ENCODE results near the gene OSBP2. TPM values are rescaled to one million over a fixed set of nuclear protein-coding genes. Genes with fewer than 3 reads are reported as not detected.

OSBP2 gene
- polyA plus RNA-seq, 1 donor (not counting 4 experiments of a cell fraction or from before 2014, with no cell fraction given) = 3.0 TPM

DNA sequence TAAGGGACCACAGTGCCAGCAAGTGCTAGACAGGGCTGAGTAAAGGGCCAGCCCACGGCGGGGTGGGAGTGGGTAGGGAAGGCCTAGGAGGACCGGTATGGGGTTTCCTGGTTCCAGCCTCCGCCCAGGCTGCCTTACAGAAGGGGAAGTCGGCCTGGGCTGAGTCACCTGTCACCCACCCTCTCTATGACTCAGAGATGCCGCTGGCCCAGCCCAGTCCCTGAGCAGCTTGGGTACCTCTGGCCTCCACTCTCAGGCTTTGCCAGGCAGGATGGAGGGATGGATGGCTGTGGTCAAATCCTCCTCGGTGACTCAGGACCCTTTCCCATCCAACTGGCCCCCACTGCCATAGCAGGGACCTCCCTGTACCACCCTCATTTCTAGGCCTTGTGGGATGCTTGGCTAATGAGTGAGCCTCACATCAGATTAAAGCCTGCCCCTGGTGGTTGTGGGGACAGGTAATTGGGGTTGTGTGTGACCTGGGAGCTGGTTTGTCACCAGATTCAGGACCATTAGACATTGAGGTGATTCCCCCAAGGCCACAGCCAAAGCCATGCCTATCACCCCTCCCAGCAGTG lies 45.2 kb upstream of the OSBP2 start:
- peak overlapping the region; percentile 3 for H3K9ac ChIP-seq (ENCODE audit: control insufficient read depth, extremely low read depth, insufficient read depth, low read length)

DNA sequence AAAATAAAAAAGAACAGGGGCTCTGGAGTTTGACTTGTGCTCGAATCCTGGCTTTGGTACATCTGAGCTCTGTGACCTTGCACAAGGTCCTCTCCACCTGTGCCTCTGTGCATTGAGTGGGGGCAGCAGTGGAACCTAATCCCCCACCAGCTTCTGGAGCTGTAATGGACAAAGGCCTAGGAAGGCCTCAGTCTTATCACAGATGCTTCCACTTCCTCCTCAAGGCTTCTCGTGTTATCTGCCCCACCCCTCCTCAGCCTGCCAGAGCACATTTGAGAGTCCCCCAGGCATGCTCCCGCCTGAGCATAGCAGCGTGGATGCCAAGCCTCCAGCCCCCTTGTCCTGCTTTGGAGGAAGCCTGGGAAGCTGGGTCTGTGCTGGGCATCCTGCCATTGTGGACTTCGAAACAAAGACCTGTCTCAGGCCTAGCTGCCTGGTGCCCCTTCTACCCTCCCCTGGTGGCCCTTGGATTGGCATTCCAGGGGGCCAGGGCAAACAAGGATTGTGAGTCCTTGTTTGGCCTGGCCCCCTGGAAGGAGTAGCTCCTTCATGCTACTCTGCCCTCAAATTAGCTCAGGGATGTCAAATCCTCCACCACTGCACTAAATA lies 44.1 kb upstream of the OSBP2 start:
- peaks cover 0 to 3% of the 10 kb centered on the region in 2 experiments for H3K36me3 ChIP-seq (ENCODE audit: control insufficient read depth in 2 of 2, extremely low read depth in 1 of 2, insufficient read depth in 2 of 2, low read length in 2 of 2)
- H3K27ac ChIP-seq (ENCODE audit: control insufficient read depth, insufficient read depth, low read length) = no peak overlapping the region
- H3K4me2 ChIP-seq (ENCODE audit: control insufficient read depth, extremely low read depth, insufficient read depth, low read depth, low read length) = no peak overlapping the region
- no peak overlapping the region for H2AFZ ChIP-seq (ENCODE audit: control insufficient read depth, low read length)
- peaks cover 9% of the 10 kb centered on the region for H3K4me1 ChIP-seq (ENCODE audit: control insufficient read depth, extremely low read depth, insufficient read depth, low read length)
- no peaks in the 10 kb centered on the region for H4K20me1 ChIP-seq (ENCODE audit: control insufficient read depth, extremely low read depth, insufficient read depth, low read length)
- FAIRE-seq = no peak
- no peak for TF ChIP-seq EZH2 (IDR thresholded peaks at IDR 0.05; ENCODE audit: low read length)
- TF ChIP-seq, protein P1, sequence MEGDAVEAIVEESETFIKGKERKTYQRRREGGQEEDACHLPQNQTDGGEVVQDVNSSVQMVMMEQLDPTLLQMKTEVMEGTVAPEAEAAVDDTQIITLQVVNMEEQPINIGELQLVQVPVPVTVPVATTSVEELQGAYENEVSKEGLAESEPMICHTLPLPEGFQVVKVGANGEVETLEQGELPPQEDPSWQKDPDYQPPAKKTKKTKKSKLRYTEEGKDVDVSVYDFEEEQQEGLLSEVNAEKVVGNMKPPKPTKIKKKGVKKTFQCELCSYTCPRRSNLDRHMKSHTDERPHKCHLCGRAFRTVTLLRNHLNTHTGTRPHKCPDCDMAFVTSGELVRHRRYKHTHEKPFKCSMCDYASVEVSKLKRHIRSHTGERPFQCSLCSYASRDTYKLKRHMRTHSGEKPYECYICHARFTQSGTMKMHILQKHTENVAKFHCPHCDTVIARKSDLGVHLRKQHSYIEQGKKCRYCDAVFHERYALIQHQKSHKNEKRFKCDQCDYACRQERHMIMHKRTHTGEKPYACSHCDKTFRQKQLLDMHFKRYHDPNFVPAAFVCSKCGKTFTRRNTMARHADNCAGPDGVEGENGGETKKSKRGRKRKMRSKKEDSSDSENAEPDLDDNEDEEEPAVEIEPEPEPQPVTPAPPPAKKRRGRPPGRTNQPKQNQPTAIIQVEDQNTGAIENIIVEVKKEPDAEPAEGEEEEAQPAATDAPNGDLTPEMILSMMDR (optimal IDR thresholded peaks at IDR 0.05 in 1 of 3, IDR thresholded peaks at IDR 0.05 in 1 of 3, conservative IDR thresholded peaks at IDR 0.05 in 1 of 3; ENCODE audit: extremely low read depth in 1 of 3, insufficient read depth in 2 of 3, low read length in 3 of 3) = no peak
- H3K27me3 ChIP-seq (ENCODE audit: control insufficient read depth, extremely low read depth, insufficient read depth, low read length) = no peaks in the 10 kb centered on the region
- dilution Hi-C loops (cut with MboI; ENCODE audit: extremely low pct_ligation_motif_present, low sequenced_read_pairs) = no loop called here
- H3K4me3 ChIP-seq (ENCODE audit: control insufficient read depth in 2 of 3, extremely low read depth in 1 of 3, insufficient read depth in 2 of 3, low read depth in 1 of 3, low read length in 3 of 3) = no peak overlapping the region
- DNase-seq (ENCODE audit: low read depth, low spot score) = no peak
- H3K9me1 ChIP-seq (ENCODE audit: control insufficient read depth, extremely low read depth, insufficient read depth, low read length) = no peaks in the 10 kb centered on the region
- no peak overlapping the region for H3K9ac ChIP-seq (ENCODE audit: control insufficient read depth, extremely low read depth, insufficient read depth, low read length)
- no peaks in the 10 kb centered on the region for H3K9me3 ChIP-seq (ENCODE audit: control insufficient read depth, low read depth, low read length)
- no peaks in the 10 kb centered on the region for H3K79me2 ChIP-seq (ENCODE audit: control insufficient read depth, insufficient read depth, low read length)

More for the DNA sequence above, 45.2 kb upstream of the OSBP2 start:
- Histone ChIP-seq H3K36me3 (ENCODE audit: control insufficient read depth in 2 of 2, extremely low read depth in 1 of 2, insufficient read depth in 2 of 2, low read length in 2 of 2) (peaks cover 0 to 3% of the 10 kb centered on the region in 2 experiments), H2AFZ (ENCODE audit: control insufficient read depth, low read length) (no peak overlapping the region), H3K4me3 (ENCODE audit: control insufficient read depth in 2 of 3, extremely low read depth in 1 of 3, insufficient read depth in 2 of 3, low read depth in 1 of 3, low read length in 3 of 3) (no peak overlapping the region), H3K9me3 (ENCODE audit: control insufficient read depth, low read depth, low read length) (no peaks in the 10 kb centered on the region), H3K4me1 (ENCODE audit: control insufficient read depth, extremely low read depth, insufficient read depth, low read length) (peaks cover 9% of the 10 kb centered on the region), H3K9me1 (ENCODE audit: control insufficient read depth, extremely low read depth, insufficient read depth, low read length) (no peaks in the 10 kb centered on the region), H3K79me2 (ENCODE audit: control insufficient read depth, insufficient read depth, low read length) (no peaks in the 10 kb centered on the region), H3K27ac (ENCODE audit: control insufficient read depth, insufficient read depth, low read length) (peak overlapping the region; percentile 23), H4K20me1 (ENCODE audit: control insufficient read depth, extremely low read depth, insufficient read depth, low read length) (no peaks in the 10 kb centered on the region), H3K27me3 (ENCODE audit: control insufficient read depth, extremely low read depth, insufficient read depth, low read length) (no peaks in the 10 kb centered on the region), H3K4me2 (ENCODE audit: control insufficient read depth, extremely low read depth, insufficient read depth, low read depth, low read length) (no peak overlapping the region)
- DNase-seq (ENCODE audit: low read depth, low spot score) = no peak
- peak; percentile 77 for FAIRE-seq
- dilution Hi-C loops (cut with MboI; ENCODE audit: extremely low pct_ligation_motif_present, low sequenced_read_pairs) = no loop called here
- TF ChIP-seq, protein P1 (optimal IDR thresholded peaks at IDR 0.05 in 1 of 3, IDR thresholded peaks at IDR 0.05 in 1 of 3, conservative IDR thresholded peaks at IDR 0.05 in 1 of 3; ENCODE audit: extremely low read depth in 1 of 3, insufficient read depth in 2 of 3, low read length in 3 of 3) = peak in 2 of 3 experiments; percentile 20 to 24
- TF ChIP-seq EZH2 (IDR thresholded peaks at IDR 0.05; ENCODE audit: low read length) = no peak

Data from keratinocyte (primary cell).